HG03342 (cell line): ENCODE results near the gene STX16.
A peak's percentile ranks its signal among the peaks of the same experiment; 100 is the strongest.

ENCODE experiments used
- ATAC-seq: cut with Tn5 transposase; IDR thresholded peaks from one replicate; pipeline ENCODE4 v1.9.1; 2021; ENCODE audit warnings: mild to moderate bottlenecking, moderate library complexity; ENCODE audit not compliant: unreplicated experiment

The STX16 gene

GRCh38 chr20:58651946-58652605 lies 993 bp downstream of the STX16 start:
- ATAC-seq, result no peak

- no peak for ATAC-seq
Measured at GRCh38 chr20:58652606-58653294, 1.7 kb downstream of the STX16 start.

- ATAC-seq, result no peak
Measured at GRCh38 chr20:58654337-58654736, 3.3 kb downstream of the STX16 start.

GRCh38 chr20:58655328-58656107 lies 4.4 kb downstream of the STX16 start:
- ATAC-seq, result no peak

GRCh38 chr20:58656831-58657230 lies 5.7 kb downstream of the STX16 start:
- ATAC-seq, result no peak

- ATAC-seq, result no peak
Measured at GRCh38 chr20:58657262-58657661, 6.2 kb downstream of the STX16 start.

GRCh38 chr20:58657986-58658385 lies 6.9 kb downstream of the STX16 start:
- ATAC-seq, result no peak

GRCh38 chr20:58658760-58659159 lies 7.7 kb downstream of the STX16 start:
- ATAC-seq, result no peak

- ATAC-seq, result no peak
Measured at GRCh38 chr20:58659841-58660240, 8.8 kb downstream of the STX16 start.

- ATAC-seq, result no peak
Measured at GRCh38 chr20:58660855-58661597, 9.9 kb downstream of the STX16 start.

- no peak for ATAC-seq
Measured at GRCh38 chr20:58661598-58662473, 10.8 kb downstream of the STX16 start.

GRCh38 chr20:58664331-58664730 lies 13.2 kb downstream of the STX16 start:
- ATAC-seq, result no peak

- no peak for ATAC-seq
Measured at GRCh38 chr20:58664883-58665282, 13.8 kb downstream of the STX16 start.

- no peak for ATAC-seq
Measured at GRCh38 chr20:58665606-58666005, 14.5 kb downstream of the STX16 start.

- ATAC-seq, result no peak
Measured at GRCh38 chr20:58666702-58667101, 15.6 kb downstream of the STX16 start.

- no peak for ATAC-seq
Measured at GRCh38 chr20:58667975-58668374, 16.9 kb downstream of the STX16 start.

GRCh38 chr20:58668901-58669286 lies 17.8 kb downstream of the STX16 start:
- no peak for ATAC-seq

GRCh38 chr20:58669287-58670006 lies 18.4 kb downstream of the STX16 start:
- ATAC-seq, result peak; percentile 64

- no peak for ATAC-seq
Measured at GRCh38 chr20:58670102-58670501, 19.0 kb downstream of the STX16 start.

- no peak for ATAC-seq
Measured at GRCh38 chr20:58670659-58671058, 19.6 kb downstream of the STX16 start.
